NT2/D1 (cell line): ENCODE data around the gene PIP5K1A.
"Not testable (repeated sequence)": the region's sequence is repeated elsewhere in the genome, so short reads cannot be mapped to it uniquely, and the experiment has no call there.

ENCODE experiments used
- DNase-seq: peaks from one replicate; pipeline ENCODE4 v3.0.0-alpha.2; 2011; ENCODE audit warnings: low read depth, low spot score
- H3K27me3 ChIP-seq: 2 replicates; pipeline ENCODE4 v1.6.0; 2011; ENCODE audit warnings: mild to moderate bottlenecking; ENCODE audit not compliant: insufficient read length, insufficient read depth
- H3K36me3 ChIP-seq: 2 replicates; pipeline ENCODE4 v1.6.1; 2011; ENCODE audit warnings: mild to moderate bottlenecking, low read length, mixed read lengths; ENCODE audit not compliant: insufficient read depth, insufficient read length
- H3K4me1 ChIP-seq: 2 replicates; pipeline ENCODE4 v1.5.1; 2011; ENCODE audit not compliant: insufficient read depth, insufficient read length
- H3K4me3 ChIP-seq: 2 replicates; pipeline ENCODE4 v1.5.1; 2011; ENCODE audit warnings: low read depth; ENCODE audit not compliant: insufficient read length
- H3K9ac ChIP-seq: 2 replicates; pipeline ENCODE4 v1.6.0; 2011; ENCODE audit warnings: low read depth; ENCODE audit not compliant: insufficient read length
- H3K9me3 ChIP-seq: 2 replicates; pipeline ENCODE4 v1.5.1; 2011; ENCODE audit warnings: mild to moderate bottlenecking, low read length; ENCODE audit not compliant: insufficient read depth
- SUZ12 ChIP-seq: IDR thresholded peaks from 2 replicates; pipeline ENCODE4 v1.6.1; 2011; ENCODE audit not compliant: insufficient read length, insufficient read depth; ENCODE audit errors: extremely low read depth
- YY1 ChIP-seq: IDR thresholded peaks from 2 replicates; pipeline ENCODE4 v1.6.1; 2011; ENCODE audit not compliant: insufficient read length, insufficient read depth
- ZNF274 ChIP-seq: IDR thresholded peaks from 2 replicates; pipeline ENCODE4 v1.6.1; 2011; ENCODE audit warnings: mild to moderate bottlenecking, low read depth, low read length

The PIP5K1A gene

GRCh38 chr1:151265446-151266236 is 67.3 kb downstream of the PIP5K1A start:
- Histone ChIP-seq H3K27me3 (no peaks in the 10 kb centered on the region), H3K9me3 (no peaks in the 10 kb centered on the region), H3K36me3 (peaks cover 89% of the 10 kb centered on the region), H3K4me3 (no peak overlapping the region), H3K4me1 (peaks cover 2% of the 10 kb centered on the region), H3K9ac (no peak overlapping the region)
- TF ChIP-seq YY1 = no peak
- no peak for TF ChIP-seq SUZ12
- TF ChIP-seq ZNF274 = no peak
- DNase-seq = no peak

- H3K36me3 ChIP-seq = peaks cover 92% of the 10 kb centered on the region
These were observed 68.0 kb downstream of the PIP5K1A start for GRCh38 chr1:151266315-151266714.

GRCh38 chr1:151266821-151267220 is 68.5 kb downstream of the PIP5K1A start:
- no peak for DNase-seq
- Histone ChIP-seq H3K9ac (no peak overlapping the region), H3K36me3 (peaks cover 92% of the 10 kb centered on the region), H3K9me3 (no peaks in the 10 kb centered on the region), H3K27me3 (no peaks in the 10 kb centered on the region), H3K4me1 (peaks cover 2% of the 10 kb centered on the region), H3K4me3 (no peak overlapping the region)
- TF ChIP-seq ZNF274 (no peak), YY1 (no peak), SUZ12 (no peak)

More at GRCh38 chr1:151266315-151266714, 68.0 kb downstream of the PIP5K1A start:
- TF ChIP-seq YY1 (no peak), ZNF274 (no peak), SUZ12 (no peak)
- no peak for DNase-seq
- Histone ChIP-seq H3K9ac (no peak overlapping the region), H3K4me1 (peaks cover 2% of the 10 kb centered on the region), H3K27me3 (no peaks in the 10 kb centered on the region), H3K9me3 (no peaks in the 10 kb centered on the region), H3K4me3 (no peak overlapping the region)

GRCh38 chr1:151267760-151268159 is 69.4 kb downstream of the PIP5K1A start:
- TF ChIP-seq YY1 = no peak
- TF ChIP-seq SUZ12 = no peak
- no peak for TF ChIP-seq ZNF274
- Histone ChIP-seq H3K4me1 (no peaks in the 10 kb centered on the region), H3K4me3 (no peak overlapping the region), H3K27me3 (no peaks in the 10 kb centered on the region), H3K9me3 (no peaks in the 10 kb centered on the region), H3K9ac (no peak overlapping the region), H3K36me3 (peaks cover 83% of the 10 kb centered on the region)
- DNase-seq = no peak

GRCh38 chr1:151273924-151274466 is 75.6 kb downstream of the PIP5K1A start:
- no peak for DNase-seq
- H3K4me3 ChIP-seq = no peak overlapping the region

GRCh38 chr1:151275341-151275740 is 77.0 kb downstream of the PIP5K1A start:
- not testable (repeated sequence) for H3K4me3 ChIP-seq, H3K9me3 ChIP-seq, H3K4me1 ChIP-seq, DNase-seq, H3K9ac ChIP-seq, H3K27me3 ChIP-seq
- H3K36me3 ChIP-seq = peaks cover 23% of the 10 kb centered on the region

More at GRCh38 chr1:151273924-151274466, 75.6 kb downstream of the PIP5K1A start:
- Histone ChIP-seq H3K9me3 (no peaks in the 10 kb centered on the region), H3K36me3 (peaks cover 34% of the 10 kb centered on the region), H3K27me3 (no peaks in the 10 kb centered on the region), H3K9ac (no peak overlapping the region), H3K4me1 (no peaks in the 10 kb centered on the region)
- no peak for TF ChIP-seq YY1
- no peak for TF ChIP-seq SUZ12
- TF ChIP-seq ZNF274 = no peak

GRCh38 chr1:151277249-151277648 is 78.9 kb downstream of the PIP5K1A start:
- H3K27me3 ChIP-seq = no peaks in the 10 kb centered on the region
- DNase-seq = no peak
- H3K9ac ChIP-seq = no peak overlapping the region
- no peak overlapping the region for H3K4me3 ChIP-seq
- no peaks in the 10 kb centered on the region for H3K4me1 ChIP-seq
- no peak for TF ChIP-seq SUZ12
- no peak for TF ChIP-seq YY1
- TF ChIP-seq ZNF274 = no peak
- H3K36me3 ChIP-seq = peaks cover 11% of the 10 kb centered on the region
- no peaks in the 10 kb centered on the region for H3K9me3 ChIP-seq
